Measurements from ENCODE around the gene SIAH3. TPM values are rescaled to one million over a fixed set of nuclear protein-coding genes. Genes with fewer than 3 reads are reported as not detected.

Gene SIAH3
- total RNA-seq, 1 donor from 2014 or later, result 0.08 TPM

- peaks cover 27% of the 10 kb centered on the region for H3K4me1 Mint-ChIP-seq (ENCODE audit: unreplicated experiment)
- H3K9me3 Mint-ChIP-seq (ENCODE audit: unreplicated experiment), result no peaks in the 10 kb centered on the region
- H3K36me3 Mint-ChIP-seq (ENCODE audit: low read depth, unreplicated experiment), result peaks cover 4% of the 10 kb centered on the region
- DNase-seq (ENCODE audit: low spot score), result no peak
- H3K27ac Mint-ChIP-seq (ENCODE audit: unreplicated experiment), result no peak overlapping the region
- no peak overlapping the region for H3K4me3 Mint-ChIP-seq (ENCODE audit: unreplicated experiment)
- no peak for TF ChIP-seq CTCF (IDR thresholded peaks at IDR 0.05; ENCODE audit: unreplicated experiment)
- H3K27me3 Mint-ChIP-seq (ENCODE audit: unreplicated experiment), result peaks cover 7% of the 10 kb centered on the region
These were observed 941 bp upstream of the SIAH3 start for GRCh38 chr13:45852494-45852893.

GRCh38 chr13:45851956-45852355 is 403 bp upstream of the SIAH3 start:
- Mint-ChIP-seq H3K27me3 (ENCODE audit: unreplicated experiment) (peaks cover 7% of the 10 kb centered on the region), H3K4me1 (ENCODE audit: unreplicated experiment) (peaks cover 30% of the 10 kb centered on the region), H3K27ac (ENCODE audit: unreplicated experiment) (no peak overlapping the region), H3K36me3 (ENCODE audit: low read depth, unreplicated experiment) (peaks cover 4% of the 10 kb centered on the region), H3K9me3 (ENCODE audit: unreplicated experiment) (no peaks in the 10 kb centered on the region), H3K4me3 (ENCODE audit: unreplicated experiment) (no peak overlapping the region)
- TF ChIP-seq CTCF (IDR thresholded peaks at IDR 0.05; ENCODE audit: unreplicated experiment), result no peak
- DNase-seq (ENCODE audit: low spot score), result no peak

- Mint-ChIP-seq H3K4me3 (ENCODE audit: unreplicated experiment) (peak overlapping the region; percentile 88), H3K9me3 (ENCODE audit: unreplicated experiment) (no peaks in the 10 kb centered on the region), H3K27ac (ENCODE audit: unreplicated experiment) (no peak overlapping the region), H3K4me1 (ENCODE audit: unreplicated experiment) (peaks cover 32% of the 10 kb centered on the region), H3K27me3 (ENCODE audit: unreplicated experiment) (peaks cover 7% of the 10 kb centered on the region), H3K36me3 (ENCODE audit: low read depth, unreplicated experiment) (peaks cover 4% of the 10 kb centered on the region)
- no peak for TF ChIP-seq CTCF (IDR thresholded peaks at IDR 0.05; ENCODE audit: unreplicated experiment)
- no peak for DNase-seq (ENCODE audit: low spot score)
These were observed 1.4 kb downstream of the SIAH3 start for GRCh38 chr13:45850027-45850613.

GRCh38 chr13:45849408-45849807 is 2.1 kb downstream of the SIAH3 start:
- Mint-ChIP-seq H3K4me1 (ENCODE audit: unreplicated experiment) (peaks cover 32% of the 10 kb centered on the region), H3K27me3 (ENCODE audit: unreplicated experiment) (peaks cover 7% of the 10 kb centered on the region), H3K4me3 (ENCODE audit: unreplicated experiment) (no peak overlapping the region)

More at GRCh38 chr13:45849408-45849807, 2.1 kb downstream of the SIAH3 start:
- TF ChIP-seq CTCF (IDR thresholded peaks at IDR 0.05; ENCODE audit: unreplicated experiment), result no peak
- Mint-ChIP-seq H3K27ac (ENCODE audit: unreplicated experiment) (no peak overlapping the region), H3K9me3 (ENCODE audit: unreplicated experiment) (no peaks in the 10 kb centered on the region), H3K36me3 (ENCODE audit: low read depth, unreplicated experiment) (peaks cover 4% of the 10 kb centered on the region)
- DNase-seq (ENCODE audit: low spot score), result no peak

Data from endothelial cell (in vitro differentiated cells).